Right lobe of liver (tissue), 4 donors: ENCODE results near the gene SPATA45.

Experiments
- POLR2A ChIP-seq: fragments of 450-650 bp; IDR thresholded peaks from one replicate; pipeline ENCODE4 v1.6.1; 2017; ENCODE audit warnings: antibody characterized with exemption, mild to moderate bottlenecking
- TF ChIP-seq, protein P1 (sequence below), 4 donors: fragments of 200-600 bp in 3 of 4; fragments of 450-650 bp in 1 of 4; IDR thresholded peaks; one replicate each; pipeline versions ENCODE4 v1.5.1 to v1.8.0; 2016 to 2022; ENCODE audit warnings: antibody characterized with exemption in 4 of 4, mild to moderate bottlenecking in 2 of 4
- donor health status: DM: no; HTN: no; CAD: no.
- donor health status: DM: no; HTN: no; CAD: no.
- donor health status: DM: no; HTN: yes; CAD: no.

DNA sequence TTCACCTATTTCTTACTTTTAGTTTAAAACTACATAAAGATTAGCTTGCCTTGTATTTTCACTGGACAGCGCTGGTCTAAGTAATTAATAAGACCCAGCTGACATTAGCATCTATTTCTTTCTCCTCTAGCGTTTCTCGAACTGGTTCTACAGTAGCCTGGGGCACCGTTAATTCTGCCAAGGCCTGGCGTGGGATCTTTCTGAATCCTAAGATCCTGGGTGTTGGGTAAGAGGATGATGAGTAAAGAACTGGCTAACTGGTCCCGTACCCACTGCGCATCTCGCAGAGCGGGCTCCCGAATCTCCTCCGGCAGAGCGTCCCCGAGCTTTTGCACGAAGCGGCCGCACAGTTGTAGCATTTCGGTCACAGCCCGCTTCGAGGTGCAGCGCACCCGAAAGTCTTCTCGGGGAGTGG is 56.2 kb downstream of the SPATA45 start:
- TF ChIP-seq, protein P1, sequence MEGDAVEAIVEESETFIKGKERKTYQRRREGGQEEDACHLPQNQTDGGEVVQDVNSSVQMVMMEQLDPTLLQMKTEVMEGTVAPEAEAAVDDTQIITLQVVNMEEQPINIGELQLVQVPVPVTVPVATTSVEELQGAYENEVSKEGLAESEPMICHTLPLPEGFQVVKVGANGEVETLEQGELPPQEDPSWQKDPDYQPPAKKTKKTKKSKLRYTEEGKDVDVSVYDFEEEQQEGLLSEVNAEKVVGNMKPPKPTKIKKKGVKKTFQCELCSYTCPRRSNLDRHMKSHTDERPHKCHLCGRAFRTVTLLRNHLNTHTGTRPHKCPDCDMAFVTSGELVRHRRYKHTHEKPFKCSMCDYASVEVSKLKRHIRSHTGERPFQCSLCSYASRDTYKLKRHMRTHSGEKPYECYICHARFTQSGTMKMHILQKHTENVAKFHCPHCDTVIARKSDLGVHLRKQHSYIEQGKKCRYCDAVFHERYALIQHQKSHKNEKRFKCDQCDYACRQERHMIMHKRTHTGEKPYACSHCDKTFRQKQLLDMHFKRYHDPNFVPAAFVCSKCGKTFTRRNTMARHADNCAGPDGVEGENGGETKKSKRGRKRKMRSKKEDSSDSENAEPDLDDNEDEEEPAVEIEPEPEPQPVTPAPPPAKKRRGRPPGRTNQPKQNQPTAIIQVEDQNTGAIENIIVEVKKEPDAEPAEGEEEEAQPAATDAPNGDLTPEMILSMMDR (IDR thresholded peaks at IDR 0.05), result no peak
- no peak for TF ChIP-seq POLR2A
